Tracheal epithelial cell (primary cell): ENCODE measurements around the gene OR11A1. TPM values are rescaled to one million over a fixed set of nuclear protein-coding genes. Genes with fewer than 3 reads are reported as not detected.

Experiments
- total RNA-seq: library from RNA; depleted of rRNA; stranded (reverse); fragments of >200 nt; gene quantifications from 2 replicates; pipeline ENCODE4 v1.2.1, GENCODE V29; 2014

OR11A1 gene, protein sequence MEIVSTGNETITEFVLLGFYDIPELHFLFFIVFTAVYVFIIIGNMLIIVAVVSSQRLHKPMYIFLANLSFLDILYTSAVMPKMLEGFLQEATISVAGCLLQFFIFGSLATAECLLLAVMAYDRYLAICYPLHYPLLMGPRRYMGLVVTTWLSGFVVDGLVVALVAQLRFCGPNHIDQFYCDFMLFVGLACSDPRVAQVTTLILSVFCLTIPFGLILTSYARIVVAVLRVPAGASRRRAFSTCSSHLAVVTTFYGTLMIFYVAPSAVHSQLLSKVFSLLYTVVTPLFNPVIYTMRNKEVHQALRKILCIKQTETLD
- not detected in 2 replicates for total RNA-seq

DNA sequence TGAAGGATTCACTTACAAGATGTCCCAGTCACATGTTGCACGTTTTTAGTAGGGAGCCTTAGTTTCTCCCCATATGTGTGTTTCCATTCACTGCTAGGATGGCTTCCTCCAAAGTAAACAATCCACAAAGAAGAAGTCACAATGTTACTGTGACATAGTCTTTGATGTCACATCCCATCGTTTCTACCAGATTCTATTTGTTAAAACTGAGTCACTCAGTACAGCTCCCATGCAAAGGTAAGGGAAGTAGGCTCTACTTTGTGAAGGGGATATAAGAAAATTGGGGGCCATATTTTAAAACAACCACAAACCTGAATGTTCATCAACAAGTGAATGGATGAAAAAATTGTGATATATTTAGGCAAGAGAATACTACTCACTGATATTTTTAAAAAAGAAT lies at the start of gene OR11A1, which contains the start of gene OR2H1:
TSS of gene OR11A1 (minus strand) at position 101 of the 400 bp plus-strand sequence. CDS start 29,430 bp downstream, outside the sequence.
TSS of gene OR2H1 (plus strand) at position 185 of the 400 bp plus-strand sequence. CDS start 4,615 bp downstream, outside the sequence.

DNA sequence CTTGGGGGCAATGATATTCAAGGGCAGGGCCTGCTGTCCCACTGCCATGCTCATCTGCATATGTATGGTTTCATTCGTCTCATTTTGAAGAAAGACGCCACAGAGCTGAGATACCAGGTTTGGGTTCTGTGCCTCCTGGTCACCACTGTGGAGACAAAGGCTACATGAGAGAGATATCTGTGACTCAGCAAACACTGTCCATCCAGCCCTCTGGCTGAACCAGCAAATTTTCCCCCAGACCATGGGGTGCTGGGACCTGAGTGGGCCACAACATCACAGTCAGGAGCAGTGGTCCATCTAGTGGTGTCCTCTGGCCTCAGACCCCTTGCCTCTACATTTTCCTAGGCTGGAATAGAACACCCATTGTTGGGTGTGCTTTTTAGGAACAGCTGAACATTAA lies 30.8 kb upstream of the OR11A1 start, which contains the start of gene MAS1L:
TSS of gene MAS1L (minus strand) at position 297 of the 400 bp plus-strand sequence. CDS start at position 243, 54 bp downstream.

DNA sequence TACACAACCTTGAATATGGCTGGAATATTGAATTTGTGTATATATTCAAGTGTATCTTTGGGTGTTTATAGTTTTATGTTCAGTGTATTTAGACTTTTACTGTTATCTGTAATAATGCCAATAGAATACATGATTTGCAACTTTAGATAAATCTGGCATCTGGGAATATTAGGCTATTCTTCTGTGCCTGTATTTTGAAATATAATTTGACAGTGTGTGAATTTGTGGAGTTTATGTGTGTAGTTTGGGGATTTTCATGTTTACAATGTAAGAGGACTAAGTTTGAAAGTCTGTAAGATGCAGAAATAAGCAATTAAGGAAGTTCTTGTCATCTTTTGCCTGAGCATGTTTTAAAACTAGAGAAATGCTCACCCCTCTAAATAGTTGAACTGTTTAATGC lies 17.9 kb downstream of the OR11A1 start, which contains the start of gene OR10C1:
TSS of gene OR10C1 (plus strand) at position 301 of the 400 bp plus-strand sequence. CDS start 710 bp downstream, outside the sequence.

DNA sequence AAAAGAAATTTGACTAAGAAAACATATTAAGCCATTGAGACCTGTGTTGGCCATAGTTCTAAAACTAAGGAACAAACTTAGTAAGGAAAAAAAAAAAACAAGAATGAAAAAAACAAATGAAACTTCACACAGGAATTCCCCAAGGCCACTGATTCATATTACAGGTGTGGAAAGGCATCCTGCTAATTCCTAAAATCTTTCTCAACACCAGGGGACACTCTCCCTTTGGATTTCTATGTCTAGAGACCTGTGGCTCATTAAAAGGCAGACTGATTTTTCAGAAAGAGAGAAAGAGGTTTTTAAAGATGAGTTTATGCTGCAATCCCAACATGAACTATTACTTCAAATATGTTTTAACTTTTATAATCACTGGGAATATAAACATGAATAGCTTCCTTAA lies 42.3 kb downstream of the OR11A1 start, which contains the start of gene OR12D1:
TSS of gene OR12D1 (plus strand) at position 341 of the 400 bp plus-strand sequence.

DNA sequence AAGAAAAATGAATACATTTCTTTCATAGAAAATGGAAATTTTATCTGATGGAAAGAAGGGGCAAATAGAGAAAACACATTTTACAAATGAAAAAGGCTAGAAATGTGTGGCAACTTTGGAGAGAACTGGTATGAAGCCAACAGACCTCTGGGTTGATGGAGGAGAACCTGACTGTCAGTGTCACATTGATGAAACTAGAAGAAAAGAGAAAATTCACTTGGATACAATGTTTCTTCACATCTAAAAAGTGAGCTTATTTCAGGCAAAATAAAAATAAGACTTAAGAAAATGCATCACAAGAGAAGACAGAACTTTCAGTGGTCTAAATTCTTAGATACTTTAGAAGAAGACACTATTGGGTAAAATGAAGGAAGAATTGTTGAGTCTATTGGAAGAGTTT lies 61.5 kb downstream of the OR11A1 start, which contains the start of gene OR12D2:
TSS of gene OR12D2 (plus strand) at position 301 of the 400 bp plus-strand sequence. CDS start 1,069 bp downstream, outside the sequence.

Other genes with a start within 250 kb of the OR11A1 start
- not detected in 2 replicates for gene OR14J1, start 155.4 kb downstream of the OR11A1 start, total RNA-seq
- gene OR5V1, start 88.2 kb downstream of the OR11A1 start, total RNA-seq, result not detected in 2 replicates
- not detected in 2 replicates for gene OR12D3, start 81.8 kb downstream of the OR11A1 start, total RNA-seq
- not detected in 2 replicates for gene OR12D2, start 61.4 kb downstream of the OR11A1 start, total RNA-seq
- gene OR12D1, start 42.1 kb downstream of the OR11A1 start, total RNA-seq, result not detected in 2 replicates
- not detected in 2 replicates for gene OR10C1, start 17.8 kb downstream of the OR11A1 start, total RNA-seq
- not detected in 2 replicates for gene OR2H1, start 84 bp upstream of the OR11A1 start, total RNA-seq
- gene MAS1L, start 30.9 kb upstream of the OR11A1 start, total RNA-seq, result not detected in 2 replicates
- gene UBD, start 102.7 kb upstream of the OR11A1 start, total RNA-seq, result 9.9 TPM in 1 of 2 replicates, not detected in the other
- 0.24 TPM in 1 of 2 replicates, not detected in the other for gene OR2H2, start 128.1 kb upstream of the OR11A1 start, total RNA-seq
- 4.9 and 9.6 TPM in 2 replicates for gene GABBR1, start 176.1 kb upstream of the OR11A1 start, total RNA-seq
- not detected in 2 replicates for gene MOG, start 200.0 kb upstream of the OR11A1 start, total RNA-seq
- gene ZFP57, start 224.1 kb upstream of the OR11A1 start, total RNA-seq, result 0.24 and 1.1 TPM in 2 replicates